Stimulated activated CD8-positive, alpha-beta memory T cell treated with anti-CD3 and anti-CD28 coated beads, Interleukin-12 subunit alpha, Interleukin-12 subunit beta, amount 100 ng/mL, for 1 hour (primary cell): Measurements from ENCODE around the gene ZC3HAV1.

ENCODE experiments used
- DNase-seq: peaks from one replicate; pipeline ENCODE4 v3.0.0-alpha.2; 2020; ENCODE audit warnings: low read depth

Gene ZC3HAV1

DNA sequence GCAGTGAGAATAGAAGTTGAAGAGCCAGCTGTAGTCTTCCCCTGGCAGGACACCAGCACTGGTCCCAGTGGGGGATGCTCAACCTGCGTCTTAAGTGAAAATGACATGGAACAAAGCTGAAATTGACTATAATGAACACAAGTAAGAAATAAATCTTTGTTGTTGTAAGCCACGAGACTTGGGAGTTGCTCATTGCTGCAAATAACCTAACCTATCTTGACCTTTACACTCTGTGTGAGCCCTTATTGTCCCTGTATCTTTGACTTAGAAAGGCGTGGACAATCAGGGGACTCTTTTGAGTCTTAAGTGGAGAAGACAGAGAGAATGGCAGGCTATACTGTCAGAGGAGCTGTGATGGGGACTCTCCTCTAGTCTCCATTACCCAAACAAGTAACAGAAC is 90.6 kb downstream of the ZC3HAV1 start:
- no peak for DNase-seq

GRCh38 chr7:139016931-139017511 is 92.5 kb downstream of the ZC3HAV1 start:
- DNase-seq = peak; percentile 42

DNA sequence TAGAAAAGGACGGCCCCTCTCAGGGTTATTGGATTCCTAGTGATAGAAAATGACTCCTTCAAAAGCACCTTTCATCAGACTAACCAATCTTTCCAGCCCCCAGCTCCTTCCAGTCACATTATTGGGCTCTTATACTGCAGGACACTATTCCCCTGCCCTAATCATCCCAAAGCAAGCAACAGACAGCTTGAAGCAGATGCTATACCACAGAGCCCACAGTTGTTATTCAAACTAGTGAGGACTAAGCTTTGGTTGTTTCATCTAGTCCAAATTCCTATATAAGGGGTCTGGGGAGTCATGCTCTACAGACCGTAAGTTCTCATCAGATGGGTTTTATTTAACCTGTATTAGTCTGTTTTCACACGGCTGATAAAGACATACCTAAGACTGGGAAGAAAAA is 98.1 kb downstream of the ZC3HAV1 start:
- DNase-seq = no peak

- DNase-seq = no peak
Observed at GRCh38 chr7:139004321-139005090, 105.0 kb downstream of the ZC3HAV1 start.

GRCh38 chr7:138999414-138999813 is 110.1 kb downstream of the ZC3HAV1 start:
- no peak for DNase-seq
